ENCODE measurements around the gene GRIN2C.

Gene GRIN2C

DNA sequence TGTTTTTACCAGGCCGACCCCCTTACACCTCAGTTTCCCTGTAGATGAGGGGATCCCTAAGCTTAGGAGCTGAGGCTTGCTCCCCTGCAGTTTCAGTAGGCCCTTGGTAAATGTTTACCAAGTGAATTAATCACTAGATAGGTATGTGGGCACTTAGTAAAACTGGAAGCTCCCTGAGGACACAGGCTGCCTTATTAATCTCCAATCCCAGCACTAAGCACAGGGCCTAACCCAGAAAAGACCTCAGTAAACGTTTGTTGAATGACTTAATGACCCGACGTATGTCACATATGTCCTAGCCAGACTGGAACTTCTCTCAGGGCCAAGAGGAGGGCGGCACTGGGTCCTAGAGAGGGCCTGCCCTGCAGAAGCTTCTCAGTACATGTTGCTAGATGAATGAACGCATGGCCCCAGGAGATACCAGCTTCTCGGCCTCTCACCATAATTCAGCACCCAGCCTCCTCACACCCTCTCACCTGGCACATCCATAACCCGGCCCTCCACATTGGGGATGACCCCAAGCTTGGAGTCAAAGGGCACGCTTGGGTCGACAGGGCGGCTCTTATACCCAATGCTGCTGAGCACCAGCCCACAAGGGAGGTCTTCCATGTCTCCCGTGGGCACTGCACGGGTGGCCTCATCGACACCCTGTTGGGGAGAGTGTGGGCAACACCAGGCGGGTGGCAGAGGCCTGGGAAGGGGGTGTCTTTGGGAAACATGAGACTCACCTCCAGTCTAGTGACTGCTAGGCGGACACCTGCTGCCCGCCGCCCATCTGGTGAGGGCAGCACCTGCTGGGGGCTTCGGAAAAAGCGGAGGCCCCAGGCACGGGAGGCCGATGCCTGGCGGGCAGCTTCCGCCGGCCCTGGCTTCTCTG, 4.0 kb upstream of the GRIN2C start:
- no peak for DNase-seq

DNA sequence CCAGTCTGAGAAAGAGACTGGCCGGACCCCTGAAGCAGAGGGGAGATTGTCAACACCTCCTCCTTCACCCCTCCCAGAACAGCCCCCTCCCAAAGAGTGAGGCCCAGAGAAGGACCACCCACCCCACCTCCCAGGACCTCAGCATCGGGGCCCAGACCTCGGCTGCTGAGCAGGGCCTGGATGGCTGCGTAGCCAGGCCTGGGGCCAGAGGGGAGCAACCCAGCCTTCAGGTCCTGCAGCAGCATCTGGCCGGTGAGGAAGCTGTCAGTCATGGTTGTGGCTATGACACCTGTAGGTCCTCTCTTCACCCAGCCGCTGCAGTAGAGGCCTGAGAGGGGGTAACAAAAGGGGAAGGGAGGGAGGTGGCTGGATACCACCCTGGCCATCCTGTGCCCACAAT, 3.2 kb upstream of the GRIN2C start:
- no peak for DNase-seq

DNA sequence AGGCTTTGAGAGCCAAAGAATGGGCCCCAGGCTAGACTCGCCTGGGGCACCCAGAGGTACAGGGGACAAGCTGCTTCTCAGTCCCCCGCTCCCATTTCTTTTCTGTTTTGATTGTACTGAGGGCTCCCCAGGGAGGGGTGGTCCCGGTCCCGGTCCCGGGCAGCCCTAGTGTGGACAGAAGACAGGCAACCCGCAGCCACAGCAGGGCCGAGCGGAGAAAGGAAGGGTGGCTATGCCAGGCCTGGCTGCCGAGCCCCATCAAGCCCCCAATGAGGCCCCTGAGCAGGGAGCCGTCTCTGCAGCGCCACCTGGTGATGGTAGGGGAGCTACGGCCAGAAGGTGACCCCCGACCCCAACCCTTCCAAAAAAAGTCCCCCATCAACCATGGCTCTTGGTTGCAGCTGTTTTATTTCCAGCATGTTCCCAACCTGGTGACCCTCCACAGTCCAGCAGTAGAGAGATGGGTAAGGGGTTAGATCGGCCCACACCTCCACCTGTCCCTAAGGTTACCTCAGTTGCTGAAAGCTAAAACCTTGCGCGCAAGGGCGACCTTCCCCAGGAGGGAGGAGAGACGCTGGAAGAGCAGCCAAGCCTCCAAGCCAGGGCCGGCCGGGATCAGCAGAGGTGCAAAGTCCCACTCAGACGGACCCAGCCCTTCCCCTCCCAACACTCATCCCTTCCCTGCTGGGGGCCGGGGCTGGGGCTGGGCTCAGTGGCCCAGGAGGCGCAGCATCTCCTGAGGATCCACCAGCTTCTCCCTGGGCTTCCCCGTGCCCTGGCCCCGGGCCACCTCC, 2.6 kb upstream of the GRIN2C start:
- DNase-seq, result no peak

DNA sequence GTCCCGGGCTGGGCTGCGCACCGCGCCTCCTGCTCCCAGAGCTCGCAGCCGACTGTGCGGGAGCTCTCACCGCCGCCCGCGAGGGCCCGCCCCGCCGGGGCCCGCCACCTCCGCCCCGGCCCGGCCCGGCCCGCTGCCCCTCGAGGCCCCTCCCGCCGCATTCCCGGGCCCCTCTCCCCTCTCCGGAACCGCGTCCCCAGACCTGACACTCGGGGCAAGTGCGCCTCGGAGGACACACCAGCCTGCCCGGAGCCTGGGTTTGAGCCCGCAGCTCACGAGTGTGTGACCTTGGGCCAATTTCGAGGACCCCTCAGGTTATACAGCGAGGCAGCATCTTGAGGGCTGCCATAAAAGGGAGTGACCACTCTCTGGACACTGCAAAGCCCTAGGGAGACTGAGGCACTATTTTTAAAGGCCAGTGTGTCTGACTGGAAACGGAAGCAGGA, 2.0 kb upstream of the GRIN2C start:
- DNase-seq, result no peak

DNA sequence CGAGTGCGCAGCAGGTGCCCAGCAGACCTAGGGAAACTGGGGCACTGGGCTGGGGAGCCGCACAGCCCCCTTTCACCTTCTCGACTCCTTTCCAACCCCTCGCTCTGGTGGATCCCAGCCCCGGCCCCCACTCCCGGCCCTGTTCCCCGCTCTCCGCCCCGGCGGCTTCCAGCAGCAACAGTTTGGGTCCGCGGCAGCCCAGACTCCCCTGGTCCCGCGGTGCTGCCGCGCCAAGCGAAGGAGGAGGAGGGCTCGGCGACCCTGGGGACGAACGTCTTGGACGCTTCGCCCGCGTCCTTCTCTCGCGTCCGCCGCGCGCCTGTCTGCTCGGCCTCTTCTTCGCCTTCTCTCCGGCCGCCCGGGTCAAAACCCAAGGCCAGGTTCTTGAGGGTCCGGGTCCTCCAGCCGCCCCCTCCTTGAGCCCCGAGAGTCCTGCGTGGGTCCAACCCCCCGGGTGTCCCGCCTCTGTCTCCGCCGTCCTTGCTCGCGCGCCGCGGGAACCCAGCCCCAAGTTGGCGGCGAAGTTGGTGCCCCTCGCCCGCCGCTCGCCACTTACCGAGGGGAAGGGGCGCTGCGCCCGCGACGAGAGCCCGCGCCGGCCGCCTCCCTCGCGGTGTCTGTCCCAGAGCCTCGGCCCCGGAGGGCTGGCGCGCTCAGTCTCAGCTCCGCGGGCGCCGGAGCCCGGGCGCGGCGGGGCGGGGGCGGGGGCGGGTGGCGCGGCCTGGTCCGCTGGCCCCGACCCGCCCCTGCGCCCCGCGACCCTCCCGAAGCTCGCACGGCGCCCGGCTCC, 1.4 kb upstream of the GRIN2C start:
- no peak for DNase-seq

DNA sequence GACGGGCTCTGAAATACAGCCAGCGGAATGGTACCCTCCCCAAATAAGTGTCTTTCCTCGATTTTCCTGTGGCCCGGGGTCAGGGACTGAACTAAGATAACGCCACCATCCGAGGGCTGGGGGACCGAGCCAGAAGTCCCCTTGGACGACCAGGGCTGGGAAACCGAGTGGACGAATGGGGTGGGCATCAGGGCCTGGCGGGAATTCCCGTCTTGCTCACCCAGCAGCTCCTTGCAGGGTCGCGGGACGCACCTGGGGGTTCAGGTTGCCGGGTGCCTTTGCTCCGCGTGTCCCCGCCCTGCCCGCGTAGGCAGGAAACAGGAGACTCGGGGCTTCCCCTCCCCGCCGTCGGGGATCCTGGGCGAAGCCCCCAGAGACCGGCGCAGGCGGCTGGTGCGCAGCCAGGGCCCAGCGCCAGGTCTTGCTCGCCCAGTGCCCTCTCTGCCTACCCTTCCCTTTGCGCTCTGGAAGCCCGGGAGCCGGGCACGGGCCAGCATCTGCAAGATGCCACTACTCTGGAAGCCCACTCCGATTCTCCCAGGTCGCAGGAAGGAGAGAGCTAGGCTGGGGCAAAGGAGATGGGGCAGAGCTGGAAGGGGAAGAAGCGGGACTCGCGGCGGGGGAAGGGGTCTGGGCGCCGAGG, 665 bp upstream of the GRIN2C start:
- DNase-seq, result no peak

DNA sequence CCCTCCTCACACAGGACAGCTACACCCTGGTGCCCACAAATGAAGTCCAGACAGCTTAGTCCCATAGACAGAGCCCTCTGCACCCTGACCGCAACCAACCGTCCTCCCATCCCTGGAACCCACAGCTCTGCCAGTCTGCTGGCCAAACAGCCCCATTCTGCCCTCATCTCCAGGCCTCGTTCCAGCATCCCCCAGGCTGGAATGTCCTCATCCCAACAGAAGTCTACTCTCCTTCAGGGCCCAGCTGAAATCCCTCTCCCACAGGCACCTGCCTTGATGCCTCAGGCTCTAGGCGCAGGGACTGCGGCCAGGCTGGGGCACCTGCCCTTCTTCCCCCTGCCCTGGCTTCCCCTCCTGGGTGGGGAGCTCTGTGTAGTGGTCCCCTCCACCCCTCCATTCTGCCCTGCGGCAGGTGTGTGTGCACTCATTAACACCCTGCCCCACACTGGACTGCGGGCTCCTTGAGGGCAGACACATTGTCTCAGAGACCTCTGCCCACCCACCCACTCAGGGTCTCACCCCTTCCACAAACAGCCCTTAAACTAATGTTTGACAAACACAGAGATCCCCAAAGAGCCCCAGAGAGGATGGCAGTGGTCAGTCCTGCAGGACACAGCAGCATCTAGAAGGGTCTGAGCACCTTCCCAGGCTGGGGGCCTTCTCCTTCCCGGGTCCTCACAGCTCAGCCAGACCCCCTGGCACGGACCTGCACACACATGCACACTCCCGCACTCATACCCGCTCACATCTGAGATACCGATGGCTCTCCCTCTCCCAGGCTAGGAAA, 820 bp downstream of the GRIN2C start:
- no peak for DNase-seq

DNA sequence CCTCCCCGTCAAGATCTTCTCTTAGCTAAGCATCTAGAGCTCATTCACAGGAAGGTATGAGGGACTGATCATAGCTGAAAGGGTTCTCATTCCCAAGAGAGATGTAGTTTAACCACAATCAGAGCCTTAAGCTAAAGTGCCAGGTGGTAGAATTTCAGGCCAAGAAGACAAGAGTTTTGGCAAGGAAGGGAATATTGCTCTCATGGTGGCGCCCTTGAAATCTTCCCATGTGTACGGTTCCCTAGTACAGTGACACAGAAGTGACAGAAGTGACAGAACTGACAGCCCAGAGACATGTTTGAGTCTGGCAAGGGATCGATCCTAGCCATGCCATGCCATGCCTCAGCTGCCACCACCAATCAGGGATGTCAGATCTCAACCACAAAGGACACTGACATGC, 2.5 kb downstream of the GRIN2C start:
- no peak for DNase-seq

DNA sequence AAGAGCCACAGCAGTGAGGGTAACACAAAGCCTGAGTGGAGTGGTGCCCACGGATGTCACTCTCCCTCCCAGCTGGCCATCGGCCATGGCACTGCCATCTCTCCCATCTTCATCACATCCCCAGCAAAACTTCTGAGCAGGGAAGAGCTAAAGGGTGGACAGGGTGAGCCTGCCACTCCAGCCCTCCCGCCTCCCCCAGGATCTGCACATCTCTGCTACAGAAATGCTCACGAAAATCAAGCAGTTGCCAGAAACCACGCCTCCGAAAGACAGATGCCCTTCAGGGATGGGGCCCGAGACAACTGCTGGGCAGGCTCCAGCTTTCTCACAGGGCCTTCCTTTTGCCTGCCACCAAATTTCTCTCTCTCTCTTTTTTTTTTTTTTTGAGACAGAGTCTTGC, 3.6 kb downstream of the GRIN2C start:
- DNase-seq, result no peak

DNA sequence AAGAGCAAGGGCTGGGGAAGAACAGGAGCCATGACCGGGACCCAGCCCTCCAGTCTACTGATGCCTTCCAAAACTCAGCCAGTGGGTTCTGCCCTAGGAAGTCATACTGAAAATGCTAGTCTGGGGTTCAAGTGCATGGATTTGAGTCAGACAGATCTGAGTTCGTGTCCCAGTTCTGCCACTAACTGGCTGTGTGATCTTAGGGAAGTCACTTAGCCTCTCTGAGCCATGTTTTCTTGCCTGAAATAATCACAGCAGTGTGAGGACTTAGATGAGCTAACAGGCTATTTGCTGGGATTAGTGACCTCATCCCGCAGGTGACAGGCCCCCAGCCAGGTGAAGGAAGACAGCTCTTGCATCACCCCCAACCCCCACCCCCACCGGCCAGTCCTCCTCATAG, 4.4 kb downstream of the GRIN2C start:
- no peak for DNase-seq

DNA sequence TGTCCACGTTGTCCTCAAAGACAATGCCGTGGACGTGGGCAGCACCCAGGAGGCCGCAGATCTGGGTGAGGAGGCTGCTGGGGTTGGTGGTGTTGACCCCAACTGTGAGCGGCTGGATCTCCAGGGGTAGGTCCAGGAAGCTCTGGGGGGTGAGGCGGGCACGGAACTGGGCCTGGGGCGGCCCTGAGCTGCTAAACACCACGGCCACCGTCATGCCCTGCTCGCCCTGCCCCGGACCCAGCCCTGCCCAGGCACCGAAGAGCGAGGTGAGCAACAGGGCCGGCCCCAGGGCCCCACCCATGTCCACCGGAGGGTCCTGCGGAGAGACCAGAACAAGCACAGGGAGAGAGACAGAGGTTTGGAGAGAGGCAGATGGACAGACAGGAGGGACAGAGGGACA, 4.9 kb downstream of the GRIN2C start:
- no peak for DNase-seq

DNA sequence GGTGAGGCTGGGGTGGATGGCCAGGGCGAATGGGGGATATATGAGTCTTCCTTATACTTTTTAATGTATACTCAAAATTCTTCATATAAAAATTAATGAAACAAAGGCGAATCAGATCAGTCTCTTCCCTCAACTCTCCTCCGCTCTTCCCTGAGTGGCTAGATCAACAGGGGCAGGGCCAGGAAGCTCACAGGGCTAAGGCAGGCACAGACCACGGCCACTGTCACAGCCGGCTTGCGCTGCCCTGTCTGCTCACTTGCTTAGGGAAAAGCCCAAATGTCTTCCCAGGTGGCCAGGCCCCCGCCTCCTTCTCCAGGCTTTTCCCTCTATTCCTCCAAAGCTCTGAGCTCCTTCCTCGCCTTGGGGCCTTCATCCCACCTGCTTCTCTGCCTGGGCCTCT, 6.0 kb downstream of the GRIN2C start:
- DNase-seq, result no peak

DNA sequence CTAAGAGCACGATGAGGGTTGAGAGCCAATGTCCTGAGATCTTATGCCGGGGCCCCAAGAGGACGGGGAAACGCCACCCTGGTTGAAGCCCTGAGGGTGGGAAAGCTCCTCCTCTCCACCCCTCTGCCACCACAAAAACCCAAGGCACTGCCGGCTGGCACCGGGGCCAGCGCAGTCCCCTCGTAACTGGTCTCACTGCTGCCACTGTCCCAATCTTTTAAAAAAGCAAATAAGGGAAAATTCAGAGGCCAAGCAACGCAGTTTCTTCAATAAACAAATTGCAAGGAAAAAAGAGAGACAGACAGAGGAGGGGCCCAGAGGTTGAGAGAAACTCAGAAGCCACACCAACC, 6.7 kb downstream of the GRIN2C start:
- DNase-seq, result no peak

DNA sequence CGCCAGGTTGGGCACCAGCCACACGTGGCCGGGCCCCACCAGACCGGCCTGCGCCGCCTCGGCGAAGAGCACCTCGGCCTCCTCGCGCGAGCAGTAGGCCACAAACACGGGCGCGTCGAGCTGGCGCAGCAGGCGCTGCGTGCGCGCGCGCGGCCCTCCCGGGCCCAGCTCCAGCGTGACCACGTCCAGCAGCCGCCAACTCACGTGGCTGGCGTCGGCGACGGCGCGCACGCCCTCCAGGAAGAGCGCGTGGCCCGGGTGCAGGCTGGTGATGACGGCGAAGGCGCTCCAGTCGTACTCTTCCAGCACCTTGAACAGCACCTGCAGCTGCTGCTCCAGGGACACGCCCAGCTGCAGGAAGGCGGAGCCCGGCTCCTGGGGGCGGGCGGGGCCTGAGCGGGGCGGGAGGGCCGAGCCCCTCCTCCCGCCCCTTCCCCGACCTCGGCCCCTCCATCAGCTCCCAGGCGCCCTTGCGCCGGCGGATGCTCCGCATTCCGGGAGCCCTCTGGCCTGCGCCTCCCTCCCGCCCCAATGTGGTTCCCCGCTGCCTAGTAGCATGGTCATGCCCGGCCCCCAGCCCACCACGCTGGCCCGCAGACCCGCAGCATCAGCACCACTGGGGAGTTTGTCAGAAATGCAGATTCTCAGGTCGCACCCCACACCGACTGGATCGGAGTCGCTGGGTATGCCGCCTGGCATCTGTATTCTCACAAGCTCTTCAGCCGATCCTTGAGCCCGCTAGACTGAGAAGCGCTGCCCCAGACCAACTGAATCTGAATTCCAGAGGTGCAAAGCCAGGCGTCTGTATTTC, 7.2 kb downstream of the GRIN2C start:
- no peak for DNase-seq

DNA sequence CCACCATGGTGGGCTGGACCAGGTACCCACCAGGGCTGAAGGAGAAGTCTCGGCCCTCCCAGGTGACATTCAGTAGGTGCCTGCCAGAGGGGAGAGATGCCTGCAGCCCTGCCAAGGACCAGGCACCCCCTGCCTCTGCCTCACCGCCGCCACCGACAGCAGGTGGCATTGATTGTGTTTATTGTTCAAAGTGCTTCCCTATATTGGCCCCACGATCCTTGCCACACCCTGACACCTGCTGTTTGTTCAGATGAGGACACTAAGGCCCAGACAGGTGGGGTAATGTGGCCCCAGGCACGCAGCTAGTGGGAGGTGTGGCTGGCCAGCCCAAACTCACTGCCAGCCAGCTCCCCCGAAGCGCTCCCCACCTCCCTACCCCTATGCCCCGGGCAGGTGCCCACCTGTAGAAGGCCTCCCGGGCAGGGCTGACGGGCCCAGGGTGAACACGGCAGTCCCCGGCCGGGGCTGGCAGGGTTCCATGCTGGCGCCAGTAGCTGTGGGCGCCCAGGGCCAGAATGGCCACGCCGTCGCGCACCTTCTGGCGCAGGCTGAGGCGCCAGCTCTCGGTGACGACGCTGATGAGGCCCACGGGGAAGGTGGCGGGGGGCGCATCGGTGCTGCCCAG, 8.0 kb downstream of the GRIN2C start:
- DNase-seq, result peak; percentile 18 to 52

DNA sequence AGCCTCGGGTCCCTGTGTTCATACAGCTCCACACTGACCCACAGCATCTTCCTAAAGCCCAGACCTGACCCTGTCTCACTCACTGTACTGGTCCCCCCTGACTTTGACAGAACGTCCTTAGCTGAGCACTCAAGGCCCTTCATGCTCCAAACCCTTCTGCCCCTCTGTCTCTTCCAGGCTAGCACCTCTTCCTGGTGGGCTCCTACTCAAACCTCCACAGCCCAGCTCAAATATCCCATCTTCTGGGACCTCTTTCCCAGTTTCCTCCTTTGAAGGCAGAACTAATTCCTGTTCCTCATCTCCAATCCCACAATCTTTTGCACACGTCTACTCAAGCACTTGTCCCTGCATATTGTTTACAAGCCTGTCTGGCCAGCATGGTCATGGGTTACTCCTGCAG, 8.8 kb downstream of the GRIN2C start:
- no peak for DNase-seq

DNA sequence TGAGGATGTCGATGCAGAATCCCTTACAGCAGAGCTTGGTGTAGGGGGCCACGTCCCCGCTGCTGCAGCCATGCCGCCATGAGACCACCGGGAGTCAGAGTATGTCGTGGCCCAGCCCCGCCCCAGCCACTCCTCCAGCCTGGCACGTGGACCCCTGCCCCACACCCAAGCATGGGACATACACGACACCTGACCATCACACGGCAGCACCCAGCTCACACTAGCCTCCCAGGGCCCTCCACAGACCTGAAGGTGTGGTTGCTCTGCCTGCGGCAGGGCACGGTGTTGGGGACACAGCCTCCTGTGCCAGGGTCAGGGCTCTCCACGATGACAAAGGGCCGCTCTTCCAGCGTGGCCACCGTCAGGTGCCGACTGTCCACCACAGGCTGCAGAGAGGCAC, 9.4 kb downstream of the GRIN2C start:
- no peak for DNase-seq

DNA sequence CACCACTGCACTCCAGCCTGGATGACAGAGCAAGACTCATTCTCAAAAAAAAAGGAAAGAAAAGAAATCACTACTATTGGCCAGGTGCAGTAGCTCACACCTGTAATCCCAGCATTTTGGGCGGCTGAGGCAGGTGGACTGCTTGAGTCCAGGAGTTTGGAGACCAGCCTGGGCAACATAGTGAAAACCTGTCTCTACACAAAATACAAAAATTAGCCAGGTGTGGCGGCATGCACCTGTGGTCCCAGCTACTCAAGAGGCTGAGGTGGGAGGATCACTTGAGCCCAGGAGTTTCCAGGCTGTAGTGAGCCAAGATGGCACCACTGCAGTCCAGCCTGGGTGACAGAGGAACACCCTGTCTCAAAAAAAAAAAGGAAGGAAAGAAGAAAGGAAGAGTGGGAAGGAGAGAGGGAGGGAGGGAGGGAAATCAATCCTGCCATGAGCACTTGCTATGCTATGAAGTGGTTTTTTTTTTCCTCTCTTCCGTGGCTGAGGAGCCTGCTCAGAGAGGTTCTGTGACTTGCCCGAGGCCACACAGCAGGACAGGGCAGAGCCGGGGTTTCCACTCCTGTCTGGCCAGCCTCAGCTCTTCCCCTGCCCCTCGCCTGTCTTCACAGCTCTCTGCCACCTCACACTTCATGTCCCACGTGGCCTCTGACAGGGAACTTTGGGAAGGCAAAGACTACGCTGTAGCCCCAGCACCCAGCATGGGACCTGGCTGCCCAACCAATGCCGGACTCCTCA, 10.9 kb downstream of the GRIN2C start:
- no peak for DNase-seq

DNA sequence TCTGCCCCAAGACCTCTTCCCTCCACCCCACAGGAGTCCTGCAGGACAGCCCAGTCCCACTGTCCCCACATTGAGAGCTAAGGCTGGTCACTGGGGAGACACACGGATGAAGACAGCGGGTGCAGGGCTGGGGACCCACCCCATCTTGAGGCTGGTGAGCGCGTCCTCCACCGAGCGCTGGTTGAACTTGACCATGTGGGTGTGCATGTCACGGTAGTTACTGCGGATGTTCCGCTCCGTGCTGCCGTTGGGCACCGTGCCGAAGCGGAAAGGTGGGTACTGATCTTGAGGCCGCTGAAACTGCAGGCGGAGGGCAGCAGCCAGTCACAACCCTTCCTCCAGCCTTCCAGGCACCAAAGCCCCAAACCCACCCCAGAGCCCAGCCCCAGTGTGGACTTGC, 13.1 kb downstream of the GRIN2C start:
- DNase-seq, result no peak

DNA sequence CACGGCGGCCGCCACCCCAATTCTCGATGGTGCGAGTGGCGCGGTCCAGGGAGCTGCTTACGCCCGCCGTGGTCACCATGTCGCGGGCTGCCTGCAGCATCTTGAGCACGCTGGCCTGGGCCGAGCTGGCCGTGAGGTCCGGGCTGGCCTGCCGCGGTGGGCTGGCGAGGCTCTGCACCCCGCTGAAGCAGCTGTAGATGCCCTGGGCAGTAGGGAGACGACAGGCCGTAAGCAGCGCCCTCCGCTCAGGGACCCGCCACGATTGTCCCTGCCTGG, 16.4 kb downstream of the GRIN2C start:
- no peak for DNase-seq
